Measurements from ENCODE around the gene DPH1. TPM values are rescaled to one million over a fixed set of nuclear protein-coding genes. Genes with fewer than 3 reads are reported as not detected.
"Not testable (repeated sequence)": the region's sequence is repeated elsewhere in the genome, so short reads cannot be mapped to it uniquely, and the experiment has no call there.

DPH1 gene
- total RNA-seq, 1 donor from 2014 or later = 20.7 TPM

DNA sequence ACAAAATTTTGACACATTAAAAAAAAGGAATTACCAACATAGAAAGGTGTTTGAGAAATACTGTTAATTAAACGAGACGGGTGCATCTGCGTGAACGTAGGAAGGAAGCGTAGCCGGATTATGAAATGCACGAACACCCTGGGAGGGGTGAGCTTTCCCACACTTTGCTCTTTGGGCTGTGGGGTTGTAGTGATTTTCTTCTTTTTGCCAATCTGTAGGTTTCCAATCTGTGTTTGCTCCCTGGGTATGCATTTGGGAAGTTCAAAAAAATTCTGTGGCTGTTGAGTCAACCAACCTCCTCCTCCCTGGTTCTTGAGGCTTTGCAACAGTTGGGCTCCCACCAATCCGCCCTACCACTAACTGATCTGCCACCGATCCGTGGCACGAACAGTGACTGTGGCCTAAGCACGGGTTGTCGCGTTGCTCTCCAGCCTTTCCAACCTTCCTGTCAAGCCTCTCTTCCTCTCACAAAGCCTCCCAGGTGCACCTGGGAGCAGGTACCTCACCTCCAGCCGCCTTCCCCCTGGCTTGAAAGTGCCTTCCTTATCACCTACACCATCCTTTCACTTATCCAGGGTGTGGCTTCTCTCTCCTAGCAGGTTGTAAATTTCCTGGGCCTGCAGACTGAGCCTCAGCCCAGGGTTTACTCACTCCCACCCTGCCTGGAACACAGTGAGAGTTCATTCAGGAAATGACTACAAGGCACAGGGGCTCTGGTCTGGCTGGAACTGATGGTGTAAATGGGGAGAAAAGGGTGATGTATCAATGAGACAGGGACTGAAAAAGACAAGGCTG, 21.4 kb upstream of the DPH1 start:
- no peak for DNase-seq

DNA sequence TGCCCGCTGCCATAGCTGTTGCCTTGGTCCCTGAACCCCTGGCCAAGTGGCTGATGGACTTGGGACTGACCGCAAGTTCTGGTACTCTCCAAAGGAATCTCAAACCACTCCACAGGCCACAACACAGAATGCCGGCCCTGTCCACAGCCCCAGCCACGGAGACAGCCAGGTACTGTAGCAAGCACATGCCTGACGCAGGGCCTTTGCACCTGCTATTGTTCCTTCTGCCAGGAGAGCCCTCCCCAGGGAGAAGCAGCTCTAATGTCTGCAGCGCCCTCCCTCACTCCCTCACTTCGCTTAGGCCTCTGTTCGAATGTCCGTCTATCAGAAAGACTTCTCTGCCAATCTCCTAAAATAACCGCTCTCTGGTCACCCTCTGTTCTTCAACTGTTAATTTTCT, 20.2 kb upstream of the DPH1 start:
- no peak for DNase-seq

DNA sequence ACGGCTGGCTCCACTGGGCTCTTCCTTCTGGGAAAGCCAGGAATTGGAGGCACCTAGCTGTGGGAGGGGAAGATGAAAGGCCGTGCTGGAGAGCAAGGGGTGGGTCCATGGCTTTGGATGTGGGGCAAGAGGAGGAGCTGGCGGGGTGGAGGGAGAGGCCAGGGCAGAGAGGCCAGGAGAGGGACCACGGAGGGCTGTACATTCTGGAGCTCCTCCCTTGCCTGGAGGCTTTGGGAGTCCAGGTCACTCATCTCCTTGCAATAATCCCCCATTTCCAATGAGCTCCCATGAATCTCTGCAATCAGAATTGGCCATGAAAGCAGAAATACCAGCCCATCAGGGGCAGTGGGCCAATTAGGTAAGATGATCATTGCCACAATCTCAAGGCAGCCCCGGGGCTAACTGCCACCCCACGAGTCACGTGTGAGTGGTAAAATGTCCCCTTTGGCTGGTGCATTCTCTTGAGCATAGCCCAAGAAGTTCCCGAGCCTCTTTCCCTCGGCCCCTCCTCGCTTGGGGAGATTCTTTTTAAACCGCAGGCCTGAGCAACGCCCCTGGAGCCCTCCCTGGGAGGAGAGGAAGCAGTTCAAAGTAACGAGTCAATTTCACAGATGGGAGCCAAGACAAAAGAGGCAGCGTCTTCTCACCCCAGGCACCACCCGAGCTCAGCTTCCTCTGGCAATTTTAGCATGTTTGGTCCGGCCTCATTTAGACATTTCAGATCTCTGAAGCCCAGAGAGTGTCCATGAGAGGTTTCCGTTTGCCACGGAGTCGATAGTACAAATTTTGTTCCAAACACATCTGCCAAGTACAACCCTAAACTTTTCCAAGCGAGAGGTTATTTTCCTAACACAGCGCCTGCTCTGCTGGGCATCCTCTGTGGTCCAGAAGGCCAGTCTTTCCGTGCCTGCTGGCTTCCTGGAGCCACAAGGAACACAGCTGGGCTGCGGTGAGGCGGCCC, 18.3 kb upstream of the DPH1 start:
- no peak for DNase-seq

DNA sequence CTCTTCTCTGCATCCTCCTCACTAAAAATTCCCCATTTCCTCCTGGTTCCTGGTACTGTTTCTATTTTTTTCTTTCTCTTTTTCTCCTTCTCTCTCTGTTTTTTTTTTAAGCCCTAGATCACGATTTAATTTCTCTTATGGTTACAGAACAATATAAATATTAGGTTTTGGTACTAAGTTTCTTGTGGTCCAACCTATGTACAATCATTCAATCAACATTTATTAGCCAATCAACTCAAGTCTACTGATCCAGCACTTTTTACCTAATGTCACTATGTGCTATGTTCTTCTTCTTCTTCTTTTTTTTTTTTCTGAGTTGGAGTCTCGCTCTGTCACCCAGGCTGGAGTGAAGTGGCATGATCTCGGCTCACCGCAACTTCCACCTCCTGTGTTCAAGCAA, 17.5 kb upstream of the DPH1 start:
- DNase-seq = no peak

DNA sequence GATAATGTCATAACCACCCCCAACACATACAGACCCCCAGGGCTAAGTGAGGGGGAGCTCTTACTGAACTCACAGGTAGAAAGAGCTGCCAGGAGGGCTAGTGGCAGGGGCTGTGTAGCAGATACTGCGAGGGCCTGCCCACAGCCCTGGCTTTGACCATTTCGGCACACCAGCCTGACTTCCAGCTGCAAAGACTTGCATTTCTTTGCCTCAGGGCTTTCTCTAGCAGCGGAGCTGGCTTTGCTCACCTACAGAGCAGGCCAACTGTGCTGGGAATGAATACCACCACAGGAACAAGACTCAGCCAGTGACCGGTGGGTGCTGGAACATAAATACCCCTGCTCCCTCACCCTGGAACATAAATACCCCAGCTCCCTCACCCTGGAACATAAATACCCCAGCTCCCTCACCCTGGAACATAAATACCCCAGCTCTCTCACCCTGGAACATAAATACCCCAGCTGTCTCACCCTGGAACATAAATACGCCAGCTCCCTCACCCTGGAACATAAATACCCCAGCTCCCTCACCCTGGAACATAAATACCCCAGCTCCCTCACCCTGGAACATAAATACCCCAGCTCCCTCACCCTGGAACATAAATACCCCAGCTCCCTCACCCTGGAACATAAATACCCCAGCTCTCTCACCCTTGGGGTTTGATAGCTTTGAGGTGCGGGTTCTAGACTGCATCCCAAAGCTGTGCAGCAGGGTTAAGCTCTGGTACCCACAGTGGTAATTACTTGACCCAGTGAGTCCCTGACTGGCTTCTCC, 16.5 kb upstream of the DPH1 start:
- not testable (repeated sequence) for DNase-seq

DNA sequence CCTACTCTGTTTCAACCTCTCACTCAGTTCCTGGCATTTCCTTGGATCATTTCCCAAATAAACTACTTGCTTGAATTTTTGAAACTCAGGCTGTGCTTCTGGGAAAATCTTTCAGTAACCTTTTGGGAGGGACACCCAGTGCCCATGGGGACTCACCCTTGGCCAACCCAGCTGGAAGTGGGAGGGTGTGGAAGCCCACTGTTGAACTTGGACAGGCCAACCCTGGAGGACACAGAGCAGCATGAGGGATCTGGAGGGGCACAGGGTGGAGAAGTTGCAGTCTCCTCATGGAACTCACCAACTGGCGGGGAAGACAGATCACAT, 16.0 kb upstream of the DPH1 start:
- no peak for DNase-seq

DNA sequence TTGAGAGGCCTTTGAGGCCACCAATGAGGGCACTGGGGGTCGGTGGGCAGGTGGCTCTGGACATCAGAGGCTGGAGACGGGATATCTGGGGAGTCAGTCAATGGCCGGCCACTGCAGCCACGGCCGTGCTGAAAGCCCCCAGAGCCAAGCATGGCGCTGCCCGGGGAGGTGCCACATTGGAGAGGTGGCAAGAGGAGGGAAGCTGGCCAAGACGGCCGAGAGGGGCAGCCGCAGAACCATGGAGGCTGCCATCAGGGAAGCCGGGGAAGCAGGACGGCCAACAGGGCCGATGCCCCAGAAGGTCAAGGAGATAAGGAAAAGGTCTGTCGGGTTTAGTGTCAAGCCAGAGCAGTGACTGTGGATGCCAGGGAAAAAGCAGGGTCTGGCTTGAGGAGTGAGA, 14.6 kb upstream of the DPH1 start:
- no peak for DNase-seq

DNA sequence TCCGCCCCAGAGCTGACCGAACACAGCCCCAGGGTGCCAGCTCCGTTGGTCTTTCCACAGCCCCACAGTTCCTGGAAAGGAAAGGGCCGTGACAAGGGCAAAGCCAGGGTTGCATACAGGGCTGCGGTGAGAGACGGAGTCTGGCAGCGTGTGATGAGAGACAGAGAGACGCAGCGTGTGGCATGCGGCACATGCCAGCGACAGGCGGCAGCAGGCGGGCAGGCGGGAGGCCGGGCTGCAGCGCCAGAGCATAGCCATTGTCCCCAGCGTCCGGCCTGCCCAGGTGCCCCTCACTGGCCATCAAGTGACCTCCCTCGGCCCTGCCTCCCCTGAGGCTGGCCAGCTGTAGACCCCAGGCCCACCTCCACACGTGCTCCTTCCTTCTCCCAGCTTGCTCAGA, 13.5 kb upstream of the DPH1 start:
- DNase-seq = no peak

DNA sequence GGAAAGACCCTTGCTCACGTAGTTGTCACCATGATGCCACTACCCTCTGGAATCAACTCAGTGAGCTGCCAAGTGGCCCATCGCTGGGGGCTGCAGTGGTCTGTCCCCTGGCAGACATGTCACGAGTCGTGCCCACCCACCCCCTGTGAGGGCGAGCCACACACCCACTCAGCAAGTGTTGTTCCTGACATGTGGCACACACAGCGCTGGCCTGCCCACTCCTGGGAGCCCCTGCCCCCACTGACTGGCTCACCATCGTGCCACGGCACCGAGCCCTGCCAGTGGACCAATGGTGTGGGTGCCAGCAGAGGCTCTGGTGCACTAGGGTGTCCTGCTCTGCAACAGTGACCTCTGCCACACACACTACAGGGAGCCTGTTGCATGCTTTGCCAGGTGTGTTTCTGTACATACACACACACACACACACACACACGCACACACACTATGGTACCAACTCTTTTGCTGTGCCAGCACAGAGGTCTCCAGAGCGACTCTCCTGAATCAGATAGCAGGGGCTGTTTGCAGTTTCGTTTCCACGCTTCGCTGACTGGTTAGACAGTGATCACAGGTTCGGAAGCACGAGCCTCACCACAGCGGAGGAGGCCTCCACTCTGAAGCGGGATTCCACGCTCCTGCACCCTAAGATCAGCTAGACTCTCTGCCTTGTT, 12.5 kb upstream of the DPH1 start:
- no peak for DNase-seq

DNA sequence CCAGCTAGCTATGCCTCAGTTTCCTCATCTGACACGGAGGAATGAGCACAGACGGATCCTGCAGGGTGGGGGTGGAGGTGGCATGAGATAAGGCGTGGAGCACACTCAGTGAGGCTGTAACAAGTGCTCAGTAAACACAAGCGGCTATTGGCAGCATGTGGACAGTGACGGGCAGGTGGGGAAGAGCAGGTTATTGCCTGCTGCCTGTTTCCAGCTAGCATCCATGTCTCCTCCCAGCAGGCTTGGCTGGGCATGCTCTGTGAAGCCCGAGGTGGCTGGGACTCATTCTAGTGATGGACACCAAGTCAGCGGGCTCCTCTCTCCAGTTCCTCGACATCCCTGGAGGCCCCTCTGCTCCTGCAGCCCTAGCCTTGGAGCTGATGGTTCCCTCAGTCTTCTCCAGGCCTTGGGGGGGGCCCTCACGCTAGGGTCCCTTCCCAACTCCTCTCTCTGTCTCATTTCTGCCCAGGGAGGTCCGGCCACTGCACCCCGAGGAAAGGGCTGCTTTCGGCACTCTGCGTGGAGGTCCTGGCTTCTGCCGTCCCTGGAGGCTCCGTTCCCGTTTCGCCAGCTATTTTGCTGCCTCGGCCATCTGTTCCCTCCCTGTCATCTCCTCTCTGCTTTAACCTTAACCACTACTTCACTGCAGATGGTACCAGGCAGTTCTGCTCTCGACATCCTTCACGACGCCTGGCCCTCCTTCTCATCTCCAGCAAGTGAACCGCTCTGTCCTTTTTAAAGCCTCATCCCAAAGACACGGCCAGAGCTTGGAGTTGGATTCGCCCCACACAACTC, 11.0 kb upstream of the DPH1 start:
- no peak for DNase-seq

DNA sequence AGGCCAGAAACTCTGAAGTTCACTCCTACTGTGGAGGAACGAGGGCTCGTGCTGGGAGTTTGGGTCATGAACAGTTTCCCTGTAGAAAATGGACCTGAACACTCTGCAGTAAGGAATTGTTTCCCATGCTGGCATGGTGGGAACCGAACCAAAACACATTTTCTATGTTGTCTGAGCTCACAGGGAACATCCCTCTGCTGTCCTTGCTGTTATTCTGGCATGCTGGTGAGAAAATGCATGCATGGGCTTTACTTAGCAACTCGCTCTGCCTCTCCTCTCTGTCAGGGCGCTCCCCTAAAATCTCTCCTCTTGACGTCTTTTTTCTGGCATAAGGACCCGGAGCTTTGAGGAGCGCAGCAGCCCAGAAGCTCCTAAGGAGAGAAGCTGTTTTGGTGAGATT, 10.2 kb upstream of the DPH1 start:
- DNase-seq = no peak

DNA sequence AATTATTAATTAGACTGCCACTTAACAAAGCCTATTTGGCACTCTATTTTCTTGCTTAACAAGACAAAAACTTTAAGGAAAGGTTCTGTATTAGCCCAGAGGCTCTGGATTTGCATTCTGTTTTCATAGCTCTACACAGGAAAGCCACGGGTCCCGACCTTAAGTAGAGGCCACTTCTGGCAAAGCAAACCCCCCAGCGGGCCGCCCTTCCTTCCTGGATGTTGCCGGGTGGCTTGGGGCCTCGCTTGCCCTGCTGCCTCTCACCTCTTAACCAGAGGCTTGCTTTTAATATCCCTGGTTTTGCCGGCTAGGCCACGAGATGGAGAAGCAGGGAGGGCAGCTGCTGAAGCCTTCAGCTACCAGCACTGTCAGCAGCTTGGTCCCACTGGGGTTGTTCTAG, 9.2 kb upstream of the DPH1 start:
- no peak for DNase-seq

DNA sequence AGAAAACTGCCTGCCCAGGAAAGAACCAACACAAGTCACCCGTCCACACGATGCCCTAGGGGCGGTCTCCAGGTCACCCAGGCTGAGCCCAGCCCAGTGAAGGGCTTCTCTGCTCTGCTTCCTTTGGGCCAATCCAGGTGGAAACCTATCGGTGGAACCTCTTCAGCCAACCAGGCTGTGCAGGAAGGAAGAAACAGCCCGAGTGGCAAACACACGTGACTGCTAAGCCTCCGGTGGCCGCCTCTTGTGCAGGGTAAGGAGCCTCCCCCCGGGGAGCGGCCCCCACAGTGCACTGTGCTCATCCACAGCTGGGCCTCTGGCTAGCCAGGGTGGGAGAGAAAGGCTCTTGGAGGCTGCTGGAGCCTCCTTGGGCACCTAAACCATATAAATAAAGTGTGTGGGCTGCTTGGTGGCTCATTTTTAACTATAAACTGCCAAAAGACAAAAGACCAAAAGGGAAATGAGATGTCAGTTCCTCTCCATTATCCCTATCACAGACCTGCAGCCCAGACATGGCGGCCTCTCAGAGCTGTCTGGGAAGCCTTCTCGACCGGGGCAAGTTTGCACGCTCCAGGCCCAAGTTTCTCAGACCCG, 7.2 kb upstream of the DPH1 start:
- DNase-seq = no peak

DNA sequence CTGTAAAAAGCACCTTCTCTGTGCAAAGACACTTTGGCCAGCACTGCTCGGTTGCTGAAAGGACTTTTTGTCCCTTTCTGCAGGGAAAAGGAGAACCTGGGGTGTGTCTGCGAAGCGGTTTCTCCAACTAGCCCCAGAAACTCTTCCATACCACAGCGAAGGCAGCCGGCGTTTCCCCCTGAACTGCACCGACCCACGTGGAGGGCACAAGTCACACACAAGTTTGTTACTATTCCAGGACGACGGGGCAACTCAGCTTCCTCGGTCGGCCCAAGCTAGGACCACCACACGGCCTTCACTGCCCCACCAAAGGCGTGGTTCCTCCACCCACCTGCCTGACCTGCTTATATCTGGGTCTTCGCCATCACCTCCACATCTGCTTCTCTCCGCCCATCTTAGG, 6.7 kb upstream of the DPH1 start:
- DNase-seq = no peak

DNA sequence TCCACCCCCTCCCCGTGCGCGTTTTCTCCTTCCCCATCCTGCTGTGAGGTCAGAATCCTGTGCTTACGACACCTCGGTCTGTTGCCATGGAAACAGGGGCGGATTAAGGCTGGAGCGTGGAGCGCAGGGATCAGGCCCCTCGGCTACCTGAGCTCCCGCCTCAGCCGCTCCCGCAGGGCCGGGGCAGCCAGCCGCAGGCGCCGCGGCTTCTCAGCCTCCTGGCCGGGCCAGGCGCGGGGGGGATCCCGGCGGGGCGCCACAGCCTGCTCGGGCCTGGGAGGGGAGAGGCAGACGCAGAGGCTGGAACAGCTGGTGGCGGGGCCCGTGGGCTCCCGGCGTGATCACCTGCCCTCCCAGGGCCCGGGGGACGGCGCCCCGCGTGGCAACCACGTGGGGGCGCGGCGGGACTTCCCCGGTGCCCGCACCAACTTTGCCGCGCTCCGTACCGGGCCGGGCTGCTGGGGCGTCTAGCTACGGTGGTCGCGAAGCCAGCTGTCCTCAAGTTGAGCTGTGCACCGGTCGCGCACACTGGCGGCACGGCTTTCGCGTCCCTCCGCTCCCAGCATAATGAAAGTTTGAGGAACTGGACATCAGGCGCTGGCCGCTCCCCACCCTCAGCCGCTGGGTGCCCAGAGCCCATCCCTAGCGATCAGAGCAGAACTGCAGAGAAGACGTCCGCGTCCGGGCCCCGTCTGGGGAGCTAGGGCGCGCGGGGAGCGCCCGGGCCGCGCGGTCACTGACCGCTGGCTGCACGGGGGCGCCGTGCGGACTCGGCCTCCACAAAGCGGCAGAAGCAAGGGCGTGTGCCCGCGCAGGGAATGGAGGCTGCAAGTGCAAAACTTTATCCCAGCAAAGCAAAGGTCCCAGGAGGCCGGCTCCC, 6.0 kb upstream of the DPH1 start:
- no peak for DNase-seq

DNA sequence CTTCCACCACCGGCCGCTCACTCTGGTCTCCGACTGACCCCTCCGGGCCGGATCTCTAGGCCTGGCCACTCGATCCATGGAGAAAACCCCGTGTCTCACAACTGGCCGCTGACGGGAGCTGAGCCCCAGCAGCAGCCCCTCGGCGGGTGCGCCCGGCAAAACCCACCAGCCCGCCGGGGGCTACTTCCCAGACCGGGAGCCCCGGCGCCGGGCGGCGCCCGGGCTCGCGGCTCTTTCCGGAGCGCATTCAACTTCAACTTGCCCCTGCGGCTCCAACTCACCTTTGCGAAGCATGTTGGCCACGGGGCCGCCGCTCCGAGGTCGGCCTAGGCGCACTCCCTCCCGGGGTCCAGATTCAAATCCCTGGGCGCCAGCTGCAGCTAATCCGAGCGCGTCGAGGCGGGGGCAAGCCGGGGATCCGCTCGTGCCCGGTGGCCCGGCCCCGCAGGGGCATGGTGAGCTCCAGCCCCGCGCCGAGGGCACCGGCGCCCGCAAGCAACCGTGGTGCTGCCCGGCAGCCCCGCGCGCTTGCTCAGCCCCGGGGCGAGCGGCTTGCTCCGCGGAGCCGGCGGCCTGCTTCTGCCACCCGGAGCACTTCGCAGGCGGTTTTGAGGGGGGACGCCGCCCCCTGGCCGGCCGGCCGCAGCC, 5.3 kb upstream of the DPH1 start:
- DNase-seq = no peak

DNA sequence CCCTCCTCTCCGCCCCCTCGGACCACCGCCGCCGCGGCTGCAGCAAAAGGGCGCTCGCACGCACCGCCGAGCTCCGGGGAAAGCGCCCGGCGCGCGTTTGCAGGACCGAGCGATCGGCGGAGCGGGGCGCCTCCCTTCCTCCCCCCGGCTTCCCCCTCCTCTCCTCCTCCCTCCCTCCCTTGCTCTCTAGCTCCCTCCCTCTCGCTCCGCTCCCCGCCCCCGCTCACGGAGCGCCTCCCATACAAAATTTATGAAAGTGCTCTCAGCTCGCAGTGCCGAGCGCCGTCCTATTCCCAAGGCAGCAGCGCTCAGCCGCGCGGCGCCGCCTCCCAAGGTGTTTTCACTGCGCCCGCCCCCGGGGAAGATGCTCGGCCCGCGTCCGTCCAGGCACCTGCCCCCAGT, 4.7 kb upstream of the DPH1 start, which contains the start of gene RTN4RL1:
Gene RTN4RL1 (minus strand): TSS at position 115 of the 402 bp plus-strand sequence. CDS start 469 bp downstream, outside the sequence.
- peak; percentile 80 for DNase-seq

DNA sequence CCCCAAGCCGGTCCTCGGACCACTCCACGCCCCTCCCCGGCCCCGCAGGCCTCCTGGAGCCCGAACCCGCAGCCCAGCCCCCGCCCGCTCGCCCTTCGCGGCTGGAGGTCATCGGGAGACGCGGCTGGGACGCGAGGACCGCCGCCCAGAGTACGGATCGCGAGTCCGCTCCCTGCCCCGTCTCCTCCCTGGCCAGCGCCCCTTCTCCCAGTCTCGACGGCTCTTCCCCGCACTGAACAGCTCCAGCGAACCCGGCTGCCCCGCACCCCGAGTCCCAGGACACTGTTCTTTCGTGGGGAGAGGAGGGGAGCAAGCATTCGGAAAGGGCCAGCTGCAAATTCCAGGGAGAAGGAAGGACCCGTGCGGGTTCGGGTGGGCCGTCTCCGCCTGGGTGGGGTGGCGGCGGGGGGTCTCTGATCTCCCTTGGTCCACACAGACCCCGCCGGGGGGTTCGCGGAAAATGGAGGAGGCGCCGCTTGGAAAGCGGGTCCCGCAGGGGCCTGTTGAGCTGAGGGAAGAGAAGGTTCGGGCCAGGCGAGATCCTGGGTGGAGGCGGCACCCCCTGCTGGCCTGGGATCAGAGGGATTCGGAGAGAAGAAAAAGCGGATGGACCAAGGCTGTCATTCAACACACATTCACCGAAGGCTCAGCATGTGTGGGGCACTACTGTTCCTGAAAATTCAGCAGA, 4.2 kb upstream of the DPH1 start:
- DNase-seq = peak; percentile 46

All from occipital lobe (tissue), 2 donors.